HCT116 (cell line): ENCODE results near the gene DIRAS2. TPM values are rescaled to one million over a fixed set of nuclear protein-coding genes. Genes with fewer than 3 reads are reported as not detected.

Experiments used
- ATAC-seq: fragments of 200-7000 bp; cut with Tn5 transposase; 2 replicates; pipeline ENCODE4 v1.9.1; 2020; ENCODE audit warnings: mild to moderate bottlenecking, moderate library complexity
- BruUV-seq: library from RNA; stranded (reverse); fragments of 400-500 nt; replicated peaks from 2 replicates; lab custom pipeline; 2021; lab: Mats Ljungman, UMichigan
- CTCF ChIA-PET: fragments of 300-600 bp; sonication (Branson Sonifier 250); formaldehyde crosslinking; loops from one replicate; lab custom pipeline; 2021; ENCODE audit warnings: antibody characterized with exemption; lab: Charles Lee
- POLR2A ChIA-PET: fragments of 300-600, 350-600 bp; sonication (Branson Sonifier 250); formaldehyde crosslinking; loops from one replicate; lab custom pipeline; 2021; ENCODE audit warnings: antibody characterized with exemption; lab: Charles Lee
- RAD21 ChIA-PET, 2 experiments: fragments of 300-600 bp; sonication (Branson Sonifier 250); formaldehyde crosslinking; loops; one replicate each; lab custom pipeline; 2023; ENCODE audit warnings: low total read pairs in 2 of 2; ENCODE audit not compliant: uncharacterized antibody in 2 of 2, unreplicated experiment in 2 of 2, low non-redundant PET in 1 of 2; lab: Charles Lee
- DNase-seq: peaks from one replicate; pipeline ENCODE4 v3.0.0-alpha.2; 2010; ENCODE audit warnings: low read depth, low spot score
- H2AFZ ChIP-seq: fragments of 200-600 bp; shearing (Covaris generic), sonication (generic); 2 replicates; pipeline ENCODE4 v1.6.1; 2017; ENCODE audit warnings: low read depth, mixed run types, mixed read lengths, antibody characterized with exemption, low read length; ENCODE audit not compliant: poor library complexity, severe bottlenecking
- H3K27ac ChIP-seq: 2 replicates; pipeline ENCODE4 v1.5.1; 2012; ENCODE audit warnings: low read depth, low read length
- H3K27me3 ChIP-seq: fragments of 200-600 bp; sonication (generic); 2 replicates; pipeline ENCODE4 v1.6.1; 2016; ENCODE audit warnings: mixed run types, low read length, mixed read lengths; ENCODE audit not compliant: insufficient read depth
- H3K36me3 ChIP-seq, 2 experiments: fragments of 200-500 bp in 1 of 2; fragments of 200-600 bp in 1 of 2; sonication (Bioruptor generic) in 1 of 2; sonication (generic) in 1 of 2; 2 replicates each; pipeline versions ENCODE4 v1.5.1 to v1.6.1; 2014 to 2016; ENCODE audit warnings: low read length in 2 of 2, inconsistent platforms in 1 of 2, mixed read lengths in 1 of 2, mixed run types in 1 of 2; ENCODE audit not compliant: insufficient read depth in 2 of 2, control insufficient read depth in 1 of 2
- H3K4me1 ChIP-seq, 2 experiments: fragments of 200-600 bp in 1 of 2; sonication (generic) in 1 of 2; 2 replicates each; pipeline versions ENCODE4 v1.5.1 to v1.6.1; 2012 to 2017; ENCODE audit warnings: low read length in 2 of 2, inconsistent platforms in 1 of 2, mild to moderate bottlenecking in 1 of 2, mixed read lengths in 1 of 2, mixed run types in 1 of 2, moderate library complexity in 1 of 2; ENCODE audit not compliant: insufficient read depth in 2 of 2, control insufficient read depth in 1 of 2
- H3K4me2 ChIP-seq: fragments of 200-600 bp; sonication (generic); 2 replicates; pipeline ENCODE4 v1.6.1; 2017; ENCODE audit warnings: mixed run types, low read length, mixed read lengths
- H3K4me3 ChIP-seq, 2 experiments: fragments of 200-600 bp in 1 of 2; sonication (generic) in 1 of 2; replicated peaks in 1 of 2; 2 replicates each; pipeline ENCODE4 v1.5.1; 2011 to 2016; ENCODE audit warnings: low read length in 2 of 2, control low read depth in 1 of 2, low read depth in 1 of 2, mild to moderate bottlenecking in 1 of 2, mixed read lengths in 1 of 2, mixed run types in 1 of 2
- H3K79me2 ChIP-seq: fragments of 200-600 bp; sonication (generic); 2 replicates; pipeline ENCODE4 v1.6.1; 2017; ENCODE audit warnings: mild to moderate bottlenecking, mixed run types, low read length, moderate library complexity, mixed read lengths; ENCODE audit not compliant: insufficient read depth
- H3K9ac ChIP-seq: fragments of 200-600 bp; sonication (generic); 2 replicates; pipeline ENCODE4 v1.6.1; 2016; ENCODE audit warnings: low read length, mixed read lengths
- H3K9me2 ChIP-seq: fragments of 200-600 bp; sonication (generic), shearing (Covaris generic); 2 replicates; pipeline ENCODE4 v1.6.1; 2017; ENCODE audit warnings: mixed run types, mild to moderate bottlenecking, moderate library complexity; ENCODE audit not compliant: insufficient read depth
- H3K9me3 ChIP-seq, 2 experiments: fragments of 200-500 bp in 1 of 2; fragments of 200-600 bp in 1 of 2; sonication (Bioruptor generic) in 1 of 2; sonication (generic) in 1 of 2; 2 replicates each; pipeline ENCODE4 v1.6.1; 2014 to 2017; ENCODE audit warnings: low read length in 2 of 2, mixed read lengths in 2 of 2, inconsistent platforms in 1 of 2, low read depth in 1 of 2, mild to moderate bottlenecking in 1 of 2, mixed run types in 1 of 2, moderate library complexity in 1 of 2; ENCODE audit not compliant: control insufficient read depth in 1 of 2, insufficient read depth in 1 of 2
- H4K20me1 ChIP-seq: fragments of 200-600 bp; sonication (generic), shearing (Covaris generic); 2 replicates; pipeline ENCODE4 v1.6.1; 2017; ENCODE audit warnings: mixed run types, mild to moderate bottlenecking, moderate library complexity; ENCODE audit not compliant: insufficient read depth
- CBX3 ChIP-seq: IDR thresholded peaks from 2 replicates; pipeline ENCODE4 v1.6.1; 2012; ENCODE audit warnings: low read depth
- CTCF ChIP-seq, 3 experiments: fragments of 200-600 bp in 1 of 3; sonication (generic) in 1 of 3; IDR thresholded peaks in 2 of 3; conservative IDR thresholded peaks in 1 of 3; 2 replicates each; pipeline ENCODE4 v1.5.1; 2012 to 2017; ENCODE audit warnings: low read depth in 2 of 3, low read length in 2 of 3, antibody characterized with exemption in 1 of 3, borderline replicate concordance in 1 of 3, control low read depth in 1 of 3, mild to moderate bottlenecking in 1 of 3, mixed read lengths in 1 of 3, mixed run types in 1 of 3, moderate library complexity in 1 of 3; ENCODE audit not compliant: insufficient read depth in 1 of 3
- EGR1 ChIP-seq: IDR thresholded peaks from 2 replicates; pipeline ENCODE4 v1.6.1; 2012; ENCODE audit warnings: low read depth
- ELF1 ChIP-seq: IDR thresholded peaks from 2 replicates; pipeline ENCODE4 v1.6.1; 2012; ENCODE audit warnings: low read depth, borderline replicate concordance
- EZH2 ChIP-seq: fragments of 200-600 bp; sonication (generic); IDR thresholded peaks from 2 replicates; pipeline ENCODE4 v1.6.1; 2017; ENCODE audit warnings: antibody characterized with exemption, mixed run types
- EZH2phosphoT487 ChIP-seq: fragments of 200-600 bp; IDR thresholded peaks from 2 replicates; pipeline ENCODE4 v1.6.1; 2018; ENCODE audit warnings: antibody characterized with exemption, borderline replicate concordance
- FOSL1 ChIP-seq: IDR thresholded peaks from 2 replicates; pipeline ENCODE4 v1.6.1; 2012; ENCODE audit warnings: low read depth
- POLR2A ChIP-seq: IDR thresholded peaks from 2 replicates; pipeline ENCODE4 v1.7.0; 2011; ENCODE audit warnings: borderline replicate concordance; ENCODE audit not compliant: insufficient read depth, insufficient read length; ENCODE audit errors: extremely low read depth
- RAD21 ChIP-seq: IDR thresholded peaks from 2 replicates; pipeline ENCODE4 v1.6.1; 2012; ENCODE audit warnings: low read depth, mild to moderate bottlenecking
- SP1 ChIP-seq: IDR thresholded peaks from 2 replicates; pipeline ENCODE4 v1.6.1; 2012; ENCODE audit warnings: low read depth
- YY1 ChIP-seq: IDR thresholded peaks from 2 replicates; pipeline ENCODE4 v1.6.1; 2011; ENCODE audit warnings: low read length, low read depth, moderate library complexity, mild to moderate bottlenecking; ENCODE audit not compliant: insufficient replicate concordance; ENCODE audit errors: extremely low read depth
- ZFX ChIP-seq: fragments of 450-650 bp; IDR thresholded peaks from 2 replicates; pipeline ENCODE4 v1.6.1; 2017
- intact Hi-C: fragments of 100-400 bp; cut with micrococcal nuclease; formaldehyde crosslinking; loops from 2 replicates; pipeline ENCODE4 v1.10.0; 2022
- total RNA-seq: library from RNA; stranded (reverse); gene quantifications from one replicate; pipeline ENCODE4 v1.2.1, GENCODE V29; 2021; ENCODE audit not compliant: unreplicated experiment

DIRAS2 gene
- total RNA-seq, 1 experiment from 2014 or later, result not detected

DNA sequence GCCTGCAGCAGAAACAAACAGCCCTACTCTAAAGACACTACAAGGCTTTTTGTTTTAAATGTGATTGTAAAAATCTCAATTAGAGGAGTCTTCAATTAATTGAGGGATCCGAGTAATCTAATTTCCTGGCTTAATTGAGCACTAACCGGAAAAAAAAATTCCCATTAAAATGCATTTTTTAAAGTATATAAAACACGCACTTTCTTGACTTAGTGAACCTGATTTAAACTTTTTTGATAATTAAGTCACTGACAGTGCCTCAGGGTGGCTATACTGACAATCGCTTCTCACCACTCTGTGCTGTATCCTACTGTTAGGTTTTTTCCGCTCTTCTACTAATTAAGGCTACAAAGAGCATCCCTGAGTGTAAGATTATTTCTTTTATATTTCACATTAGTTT lies 44.4 kb downstream of the DIRAS2 start:
- no TSS peak for BruUV-seq
- no peak overlapping the region for H3K9ac ChIP-seq
- ChIA-PET RAD21 (no interaction called here), POLR2A (no interaction called here), CTCF (no interaction called here)
- H3K27ac ChIP-seq, result no peak overlapping the region
- no peaks in the 10 kb centered on the region for H3K4me1 ChIP-seq
- no peak overlapping the region for H2AFZ ChIP-seq
- ATAC-seq (no peak), DNase-seq (no peak)
- TF ChIP-seq YY1 (no peak), CTCF (IDR thresholded peaks at IDR 0.05 in 2 of 3, conservative IDR thresholded peaks at IDR 0.05 in 1 of 3; ENCODE audit: borderline replicate concordance in 1 of 3, insufficient read depth in 1 of 3, low read depth in 2 of 3, low read length in 2 of 3) (no peak), EZH2phosphoT487 (no peak), ELF1 (no peak), RAD21 (no peak), FOSL1 (no peak), EZH2 (no peak), EGR1 (no peak), CBX3 (no peak), SP1 (no peak), ZFX (no peak), POLR2A (no peak)
- no peaks in the 10 kb centered on the region for H3K9me2 ChIP-seq
- no peak overlapping the region for H3K4me2 ChIP-seq
- H3K36me3 ChIP-seq, result no peaks in the 10 kb centered on the region
- H3K4me3 ChIP-seq, result no peak overlapping the region
- peaks cover 14% of the 10 kb centered on the region for H3K27me3 ChIP-seq
- intact Hi-C loops, result no loop called here
- no peaks in the 10 kb centered on the region for H3K79me2 ChIP-seq
- no peaks in the 10 kb centered on the region for H4K20me1 ChIP-seq
- H3K9me3 ChIP-seq, result no peaks in the 10 kb centered on the region
